ENCODE measurements around the gene ENPP1. TPM values are rescaled to one million over a fixed set of nuclear protein-coding genes. Genes with fewer than 3 reads are reported as not detected.
"Not testable (repeated sequence)": the region's sequence is repeated elsewhere in the genome, so short reads cannot be mapped to it uniquely, and the experiment has no call there.

ENPP1 gene
- total RNA-seq, 1 experiment from 2014 or later, result 1.9 TPM

DNA sequence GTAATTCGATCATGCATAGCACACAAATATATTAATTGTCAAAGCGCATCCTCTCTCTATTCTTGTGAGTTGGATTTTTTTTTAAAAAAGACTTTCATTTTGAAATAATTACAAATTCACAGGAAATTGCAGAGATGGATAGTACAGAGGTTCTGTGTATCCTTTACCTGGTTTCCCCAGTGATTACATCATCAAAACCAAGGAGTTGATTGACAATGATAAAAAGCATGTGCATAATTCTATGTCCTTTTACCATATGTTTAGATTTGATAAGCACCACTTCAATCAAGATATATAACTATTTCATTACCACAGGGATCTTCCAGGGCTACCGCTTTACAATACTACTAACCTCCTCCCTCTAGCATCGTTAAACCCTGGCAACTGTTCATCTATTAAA is 103.1 kb downstream of the ENPP1 start:
- no peak for DNase-seq (ENCODE audit: extremely low read depth, low read depth)

DNA sequence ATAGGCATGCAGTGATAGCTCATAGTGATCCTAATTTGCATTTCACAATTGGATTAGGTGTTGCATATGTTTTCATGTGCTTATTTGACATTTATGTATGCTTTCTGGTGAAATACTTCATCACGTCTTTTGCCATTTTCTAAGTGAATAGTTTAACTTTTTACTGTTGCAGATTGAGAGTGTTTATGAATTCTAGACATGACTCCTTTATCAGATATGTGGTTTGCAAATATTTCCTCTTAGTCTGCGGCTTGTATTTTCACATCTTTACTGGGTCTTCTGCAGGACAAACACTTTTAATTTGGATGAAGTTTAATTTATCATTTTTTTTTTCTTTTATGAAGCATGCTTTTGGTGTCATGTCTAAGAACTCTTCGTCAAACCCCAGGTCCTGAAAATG is 104.1 kb downstream of the ENPP1 start:
- DNase-seq (ENCODE audit: extremely low read depth, low read depth), result no peak

DNA sequence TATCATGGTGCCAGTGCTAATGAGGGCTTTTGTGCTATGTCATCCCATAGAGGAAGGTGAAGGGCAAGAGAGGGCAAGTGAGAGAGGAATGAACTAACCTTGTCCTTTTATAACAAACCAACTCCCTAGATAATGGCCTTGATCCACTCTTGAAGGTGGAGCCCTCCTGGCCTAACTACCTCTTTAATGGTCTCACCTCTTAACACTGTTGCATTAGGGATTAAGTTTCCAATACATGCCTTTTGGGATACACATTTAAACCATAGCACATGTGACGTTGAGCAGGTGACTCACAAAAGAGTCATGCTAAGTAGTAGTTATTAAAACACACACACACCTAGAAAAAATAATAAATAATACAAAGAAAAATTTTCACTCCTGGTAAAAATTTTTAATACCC is 106.4 kb downstream of the ENPP1 start:
- no peak for DNase-seq (ENCODE audit: extremely low read depth, low read depth)

DNA sequence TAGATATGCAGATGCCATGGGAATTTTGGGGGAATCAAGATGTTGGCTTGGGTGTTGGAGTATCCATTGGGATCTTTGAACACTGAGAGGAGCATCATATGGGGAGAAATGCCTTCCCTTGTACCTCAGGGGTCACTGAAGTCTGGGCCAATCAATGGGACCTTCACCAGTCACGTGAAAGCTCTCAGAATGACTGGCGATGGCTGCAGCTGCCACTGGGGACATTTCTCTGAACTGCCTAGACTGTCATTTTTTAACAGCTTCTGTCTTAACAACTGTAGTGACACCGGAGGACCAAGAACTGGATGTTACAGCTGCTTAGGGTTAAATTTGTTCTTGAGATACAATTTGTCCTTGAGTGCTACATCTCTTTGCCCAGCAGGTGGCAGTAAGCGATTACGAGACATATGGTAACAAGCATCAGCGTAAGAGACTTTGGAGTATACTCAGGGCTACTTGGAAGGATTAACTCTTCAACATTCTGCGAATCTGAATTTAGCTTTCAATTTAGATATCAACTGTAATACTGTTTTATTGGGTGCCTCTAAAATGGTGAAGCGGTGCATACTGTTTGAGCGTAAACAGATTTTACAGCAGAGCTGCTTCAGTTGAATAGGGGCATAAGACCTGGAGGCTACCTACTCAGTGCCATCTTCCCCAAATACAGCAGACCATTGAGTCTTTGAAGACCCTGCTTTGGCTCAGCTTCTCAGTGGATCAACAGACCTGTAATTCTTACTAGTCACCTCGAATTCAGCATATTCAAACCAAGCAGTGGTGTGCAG is 107.3 kb downstream of the ENPP1 start:
- peak; percentile 64 for DNase-seq (ENCODE audit: extremely low read depth, low read depth)

DNA sequence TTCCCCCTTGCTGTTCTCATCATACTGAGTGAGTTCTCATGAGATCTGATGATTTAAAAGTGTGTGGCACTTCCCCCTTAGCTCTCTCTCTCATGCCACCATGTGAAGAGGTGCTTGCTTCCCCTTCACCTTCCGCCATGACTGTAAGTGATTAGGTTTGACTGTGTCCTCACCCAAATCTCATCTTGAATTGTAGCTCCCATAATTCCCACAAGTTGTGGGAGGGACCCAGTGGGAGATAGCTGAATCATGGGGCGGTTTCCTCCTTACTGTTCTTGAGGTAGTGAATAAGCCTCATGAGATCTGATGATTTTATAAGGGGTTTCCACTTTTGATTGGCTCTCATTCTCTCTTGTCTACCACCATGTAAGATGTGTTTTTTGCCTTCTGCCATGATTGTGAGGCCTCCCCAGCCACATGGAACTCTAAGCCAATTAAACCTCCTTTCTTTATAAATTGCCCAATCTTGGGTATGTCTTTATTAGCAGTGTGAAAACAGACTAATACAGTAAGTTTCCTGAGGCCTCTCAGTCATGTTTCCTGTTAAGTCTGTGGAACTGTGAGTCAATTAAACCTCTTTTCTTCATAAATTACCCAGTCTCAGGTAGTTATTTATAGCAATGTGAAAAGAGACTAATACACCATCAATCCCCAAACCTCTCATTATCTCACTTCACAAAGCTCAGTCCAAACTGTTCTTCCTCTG is 108.4 kb downstream of the ENPP1 start:
- not testable (repeated sequence) for DNase-seq (ENCODE audit: extremely low read depth, low read depth)

DNA sequence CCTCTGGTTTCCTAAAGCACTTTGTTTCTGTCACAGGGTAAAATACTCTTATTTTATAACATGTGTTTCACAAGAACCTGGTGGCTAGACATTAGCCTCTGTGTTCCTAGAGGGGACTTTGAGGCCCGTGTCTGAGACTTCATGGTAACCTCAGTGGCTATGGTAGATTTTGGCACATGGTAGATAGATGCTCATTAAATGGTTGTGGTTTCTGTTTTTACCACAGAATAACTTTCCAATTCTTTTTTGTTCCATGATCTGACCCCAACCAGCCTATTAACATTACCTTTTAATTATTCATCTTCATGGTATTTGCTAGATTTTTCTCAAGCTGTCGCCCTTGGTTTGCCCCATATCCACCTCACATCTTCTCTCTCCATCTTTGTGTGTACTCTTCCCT is 109.0 kb downstream of the ENPP1 start:
- no peak for DNase-seq (ENCODE audit: extremely low read depth, low read depth)

DNA sequence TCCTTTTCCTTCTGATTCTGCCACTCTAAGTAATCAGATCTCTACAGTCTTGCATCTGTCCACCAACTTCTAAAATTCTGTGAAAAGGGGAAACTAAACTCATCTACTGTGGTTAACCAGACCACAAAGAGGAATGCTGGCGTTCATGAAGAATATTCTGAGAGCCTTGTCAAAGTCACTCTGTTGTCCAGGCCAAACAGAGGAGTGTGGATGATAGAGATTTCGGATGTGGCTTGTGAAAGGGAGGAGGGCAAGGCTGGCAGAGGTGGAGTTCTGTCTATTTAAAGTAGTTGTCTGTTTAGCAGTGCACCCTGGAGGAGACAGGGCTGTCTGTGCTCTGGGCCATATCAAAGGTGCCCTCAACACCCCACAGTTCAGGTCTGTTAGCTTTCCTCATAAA is 109.5 kb downstream of the ENPP1 start:
- no peak for DNase-seq (ENCODE audit: extremely low read depth, low read depth)

DNA sequence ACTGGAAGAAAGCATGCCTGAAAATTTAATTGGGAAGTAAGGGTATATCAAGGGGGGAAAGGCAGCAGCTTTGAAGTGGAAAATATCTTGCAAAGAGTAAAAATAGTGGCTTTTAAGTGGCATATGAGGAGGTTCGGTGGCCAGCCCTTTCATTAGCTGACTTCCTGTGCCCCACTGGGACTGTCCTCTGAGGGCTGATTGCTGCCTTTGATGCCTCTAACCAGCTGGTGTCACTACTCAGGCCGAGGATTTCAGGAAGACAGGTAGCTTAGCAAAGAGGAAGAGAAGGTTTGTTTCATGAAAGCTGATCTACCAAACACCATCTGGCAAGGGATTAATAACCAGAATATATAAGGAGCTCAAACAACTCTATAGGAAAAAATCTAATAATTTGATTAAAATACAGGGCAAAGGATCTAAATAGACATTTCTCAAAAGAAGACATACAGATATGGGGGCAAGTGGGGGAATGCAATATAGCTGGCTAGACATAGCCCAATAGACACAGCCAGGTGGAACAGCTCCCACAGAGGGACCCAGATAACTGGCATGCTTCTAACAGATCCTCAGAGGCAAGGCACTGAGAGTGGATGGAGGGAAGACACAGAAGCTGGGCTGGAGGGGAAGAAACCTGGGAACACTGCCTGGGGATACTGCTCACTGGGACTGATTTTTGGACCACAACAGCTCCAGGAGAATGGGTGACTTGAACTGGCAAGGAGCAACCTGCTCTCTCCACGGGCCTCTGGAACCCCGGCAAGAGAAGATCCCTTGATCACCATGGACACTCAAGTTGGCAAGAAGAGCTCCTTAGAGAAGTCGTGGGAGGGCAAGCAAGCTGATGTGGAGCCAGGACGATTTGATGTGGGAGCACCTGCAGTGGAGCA is 110.2 kb downstream of the ENPP1 start:
- DNase-seq (ENCODE audit: extremely low read depth, low read depth), result no peak

DNA sequence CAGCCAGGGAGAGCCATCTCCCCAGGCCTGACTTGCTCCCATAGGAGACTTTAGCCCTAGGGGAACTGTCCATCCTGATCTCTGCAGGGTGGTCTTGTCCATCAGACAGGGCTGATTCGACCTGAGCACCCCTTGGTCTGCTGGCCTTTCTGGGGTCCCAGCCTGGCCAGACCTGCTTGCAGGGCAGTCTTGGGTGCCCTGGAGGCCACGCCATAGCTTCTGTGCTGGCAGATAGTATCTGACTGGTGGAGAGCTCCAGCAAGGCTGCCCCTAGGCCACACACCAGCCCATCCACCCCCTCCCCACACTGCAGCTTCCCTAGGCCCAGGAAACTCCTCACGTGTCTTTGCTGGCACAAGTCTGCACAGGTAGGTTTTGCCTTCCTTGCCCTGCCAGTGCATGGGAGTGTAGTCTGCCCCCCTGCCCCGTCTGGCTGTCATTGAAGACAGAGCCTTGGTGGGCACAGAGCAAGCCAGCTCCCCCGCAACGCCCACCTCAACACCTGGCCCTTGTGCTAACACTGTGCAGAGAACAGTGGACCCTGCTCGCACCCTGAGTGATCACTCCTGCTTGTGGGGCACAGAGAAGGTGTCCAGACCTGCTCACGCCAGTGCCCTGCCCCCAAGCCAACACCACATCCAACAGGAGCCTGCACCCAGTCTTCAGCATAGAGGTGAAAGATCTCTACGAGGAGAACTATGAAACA is 111.0 kb downstream of the ENPP1 start:
- DNase-seq (ENCODE audit: extremely low read depth, low read depth), result no peak

DNA sequence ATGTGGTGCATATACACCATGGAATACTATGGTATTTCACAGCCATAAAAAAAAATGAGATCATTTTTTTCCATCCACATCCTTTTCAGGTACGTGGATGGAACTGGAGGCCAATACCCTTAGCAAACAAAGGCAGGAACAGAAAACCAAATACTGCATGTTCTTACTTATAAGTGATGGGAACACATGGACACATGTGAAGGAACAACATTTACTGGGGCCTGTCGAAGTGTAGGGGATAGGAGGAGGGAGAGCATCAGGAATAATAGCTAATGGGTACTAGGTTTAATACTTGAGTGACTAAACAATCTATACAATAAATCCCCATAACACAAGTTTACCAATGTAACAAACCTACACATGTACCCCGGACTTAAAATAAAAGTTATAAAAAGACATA is 112.8 kb downstream of the ENPP1 start:
- no peak for DNase-seq (ENCODE audit: extremely low read depth, low read depth)

DNA sequence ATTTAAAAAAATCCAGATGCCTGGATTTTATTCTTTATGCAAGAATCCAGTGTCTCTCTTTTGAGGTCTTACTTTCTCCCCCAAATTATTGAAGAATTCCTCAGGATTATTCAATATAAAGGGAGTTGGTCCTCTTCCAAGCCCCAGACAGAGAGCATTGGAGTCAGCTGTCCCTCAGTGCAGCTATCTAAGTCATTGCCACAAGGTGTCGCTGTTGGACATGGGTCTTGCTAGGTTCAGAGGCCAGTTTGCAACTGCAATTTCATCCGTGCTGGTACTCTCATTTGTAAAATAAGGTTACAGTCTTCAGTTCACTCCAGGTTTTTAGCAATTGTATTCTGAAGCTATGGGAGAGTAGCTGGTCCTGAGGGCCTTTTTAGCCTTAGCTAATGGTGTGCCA is 115.5 kb downstream of the ENPP1 start:
- peak; percentile 58 for DNase-seq (ENCODE audit: extremely low read depth, low read depth)

DNA sequence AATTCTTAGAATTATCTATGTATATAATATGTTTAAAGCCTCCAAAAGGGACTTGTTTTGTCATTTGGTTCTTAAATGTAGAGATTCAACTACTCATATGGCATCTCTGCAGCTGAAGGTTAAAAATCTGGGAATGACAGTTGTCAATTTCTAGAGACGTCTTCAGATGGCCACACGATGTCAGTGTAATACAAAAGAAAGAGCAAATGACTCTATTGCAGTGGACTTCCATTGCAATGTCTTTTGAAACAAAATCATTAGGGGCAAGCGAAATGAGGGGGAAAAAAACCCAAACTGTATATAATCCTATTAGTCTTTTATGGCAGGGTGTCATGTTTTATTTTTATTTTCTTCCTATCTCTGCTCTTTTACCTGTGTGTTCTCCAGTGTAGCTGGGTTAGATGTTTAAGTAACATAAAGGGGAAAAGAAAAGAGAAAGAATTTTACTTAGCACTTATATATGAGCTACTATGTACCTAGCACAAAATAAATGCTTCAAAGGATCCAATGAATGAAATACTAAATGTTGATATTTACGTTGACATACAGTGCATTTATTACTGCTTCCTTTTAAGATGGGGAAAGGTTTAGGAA is 117.2 kb downstream of the ENPP1 start:
- DNase-seq (ENCODE audit: extremely low read depth, low read depth), result peak; percentile 49

DNA sequence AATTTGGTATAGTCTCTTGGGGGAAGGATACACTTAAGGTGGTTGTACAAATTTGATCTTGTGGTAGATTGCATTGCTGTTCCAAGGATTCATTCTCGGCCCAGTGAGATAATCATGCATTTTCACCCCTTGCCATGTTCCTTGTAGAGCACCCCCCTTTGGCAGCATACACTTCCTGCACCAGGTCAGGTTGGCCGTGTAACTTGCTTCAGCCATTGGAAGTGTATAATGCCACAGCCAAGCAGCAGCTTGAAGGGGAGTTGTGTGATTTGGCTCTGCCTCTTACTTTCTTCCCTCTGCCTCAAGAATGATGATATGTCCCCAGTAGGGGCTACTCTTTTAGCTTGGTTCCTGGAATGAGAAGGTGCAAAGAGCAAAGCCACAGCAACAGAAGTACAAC is 121.4 kb downstream of the ENPP1 start:
- DNase-seq (ENCODE audit: extremely low read depth, low read depth), result no peak

DNA sequence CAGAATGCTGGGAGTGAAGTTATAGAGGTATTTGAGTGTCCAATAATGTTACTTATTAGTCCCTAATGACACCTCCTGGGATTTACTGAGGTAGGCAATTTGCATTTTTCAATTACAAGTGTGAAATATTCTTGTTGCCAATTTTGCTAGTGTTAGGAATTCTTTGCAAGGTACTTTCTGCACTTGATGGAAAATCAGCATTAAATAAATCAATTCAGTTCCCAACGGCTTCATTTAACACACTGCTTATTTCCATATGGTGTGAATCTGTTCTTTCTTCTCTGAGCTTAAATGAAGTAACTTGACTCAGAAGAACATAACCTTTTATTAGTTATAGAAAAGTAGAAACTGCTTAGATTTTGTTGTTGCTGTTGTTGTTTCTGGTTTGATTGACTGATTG is 122.2 kb downstream of the ENPP1 start:
- DNase-seq (ENCODE audit: extremely low read depth, low read depth), result no peak

DNA sequence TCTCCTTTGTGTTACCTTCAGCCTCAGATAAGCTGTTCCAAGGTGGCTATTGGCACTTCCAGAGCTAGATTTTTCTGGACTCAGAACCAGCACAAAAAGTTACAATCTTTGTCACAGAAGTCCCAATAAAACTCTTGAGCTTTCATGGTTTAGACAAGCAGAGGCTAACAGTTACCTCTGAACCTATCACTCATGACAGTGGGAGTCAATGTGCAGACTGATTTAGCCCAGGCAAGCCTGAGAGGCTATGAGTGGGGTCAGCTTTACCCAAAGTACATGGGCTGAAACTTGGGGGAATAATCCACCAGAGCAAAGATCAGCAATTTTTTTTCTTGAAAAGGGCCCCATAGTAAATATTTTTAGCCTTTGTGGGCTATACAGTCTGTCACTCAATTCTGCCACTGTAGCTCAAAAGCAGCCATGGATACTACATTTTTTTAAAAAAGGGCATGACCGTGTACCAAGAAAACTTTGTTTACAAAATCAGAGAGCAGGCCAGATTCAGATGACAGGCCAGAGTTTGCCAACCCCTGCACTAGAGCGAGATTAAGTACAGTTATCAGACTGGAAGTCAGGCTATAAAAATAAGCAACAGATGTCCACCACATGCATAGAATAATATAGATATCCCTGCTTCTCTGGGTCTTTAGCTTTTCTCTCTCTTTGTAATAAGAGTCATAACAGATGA is 123.4 kb downstream of the ENPP1 start:
- DNase-seq (ENCODE audit: extremely low read depth, low read depth), result no peak

DNA sequence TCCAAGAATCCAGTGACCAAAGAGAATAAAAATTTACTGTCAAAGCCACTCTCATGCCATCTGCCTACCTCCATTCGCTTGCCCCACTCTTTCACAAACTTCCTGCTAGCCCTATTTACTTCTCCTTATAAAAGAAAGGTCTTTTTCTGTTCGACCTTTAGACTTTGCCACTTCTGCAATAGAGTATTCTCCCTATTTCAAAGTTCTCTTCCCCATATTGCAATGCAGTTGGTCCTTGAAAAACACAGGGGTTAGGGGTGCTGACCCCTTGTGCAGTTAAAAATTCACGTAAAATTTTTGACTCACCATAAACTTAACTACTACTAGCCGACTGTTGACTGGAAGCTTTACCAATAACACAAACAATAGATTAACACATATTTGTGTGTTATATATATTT is 128.3 kb downstream of the ENPP1 start:
- no peak for DNase-seq (ENCODE audit: extremely low read depth, low read depth)

DNA sequence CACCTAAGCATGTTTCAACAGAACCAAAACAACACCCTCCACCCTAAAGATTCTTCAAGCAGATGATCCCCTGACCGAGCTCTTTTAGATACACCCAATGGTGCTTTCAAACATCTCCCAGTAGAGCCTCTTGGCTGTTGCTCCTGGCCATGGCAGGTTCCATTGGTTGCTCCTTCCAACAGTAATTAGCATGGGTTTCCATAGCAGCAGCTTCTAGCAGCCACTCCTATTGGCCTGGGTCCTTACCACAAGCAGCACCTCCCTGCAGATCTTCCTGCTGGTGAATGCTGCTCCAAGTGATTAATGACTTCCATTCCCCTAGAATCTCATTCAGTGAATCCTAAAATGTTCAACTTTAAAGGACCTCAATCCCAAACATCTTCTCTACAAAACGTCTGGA is 129.4 kb downstream of the ENPP1 start:
- no peak for DNase-seq (ENCODE audit: extremely low read depth, low read depth)

DNA sequence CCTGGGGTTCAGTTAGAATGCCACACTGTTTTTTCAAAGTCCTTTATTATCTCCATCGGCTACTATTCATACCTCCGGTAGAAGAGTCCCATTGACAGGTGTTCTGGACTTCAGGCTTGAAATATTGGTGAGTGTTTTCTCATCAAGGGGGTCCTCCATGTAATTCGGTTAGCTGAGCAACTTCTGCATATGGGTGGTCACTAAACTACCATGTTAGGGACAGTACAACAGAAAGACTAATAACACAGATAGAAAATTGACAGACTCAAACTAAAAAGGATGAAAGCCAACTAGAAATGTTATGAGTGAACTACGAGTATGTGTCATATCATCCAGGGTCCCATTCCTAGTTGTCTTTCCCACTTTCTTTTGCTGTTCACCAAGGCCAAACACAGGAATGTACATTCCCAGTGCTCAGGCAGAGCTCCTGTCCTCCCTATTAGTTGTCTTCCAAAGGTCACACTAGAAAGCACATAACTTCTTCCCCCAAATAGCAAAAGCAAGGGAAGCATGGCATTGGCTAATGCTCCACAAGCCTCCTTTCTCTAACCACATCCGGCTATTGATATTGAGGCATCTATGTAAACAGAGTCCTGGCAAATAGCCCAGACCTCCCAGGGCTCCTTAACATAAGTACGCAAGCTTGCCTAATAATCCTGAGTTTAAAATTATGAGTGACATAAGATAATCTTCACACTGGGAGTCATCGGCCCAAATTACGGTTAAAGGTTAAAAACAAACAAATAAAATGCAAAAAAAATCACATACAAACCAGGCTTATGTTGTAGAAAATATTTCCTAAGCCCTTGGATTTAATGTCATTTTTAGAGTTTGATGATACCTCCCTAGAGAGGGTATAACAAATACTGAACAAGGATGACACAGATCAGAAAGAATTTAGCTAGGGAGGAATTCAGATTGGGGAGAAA is 130.1 kb downstream of the ENPP1 start:
- no peak for DNase-seq (ENCODE audit: extremely low read depth, low read depth)

All from NCI-H460 (cell line).